Tracheal epithelial cell (primary cell): ENCODE measurements around the gene MAPK14. TPM values are rescaled to one million over a fixed set of nuclear protein-coding genes. Genes with fewer than 3 reads are reported as not detected.

ENCODE experiments used
- total RNA-seq: library from RNA; depleted of rRNA; stranded (reverse); fragments of >200 nt; gene quantifications from 2 replicates; pipeline ENCODE4 v1.2.1, GENCODE V29; 2014

Gene MAPK14
- total RNA-seq: 42.2 and 54.6 TPM in 2 replicates

GRCh38 chr6:36027501-36028087 lies at the start of gene MAPK14:
Gene MAPK14, plus strand, starts transcription at chr6:36027808. Its CDS starts 350 bp downstream, at chr6:36028158.

GRCh38 chr6:36023996-36024795 lies 3.4 kb upstream of the MAPK14 start, which contains the start of gene SLC26A8:
Gene SLC26A8, minus strand, starts transcription at chr6:36024641. Its CDS starts 4,934 bp downstream, at chr6:36019707.

DNA sequence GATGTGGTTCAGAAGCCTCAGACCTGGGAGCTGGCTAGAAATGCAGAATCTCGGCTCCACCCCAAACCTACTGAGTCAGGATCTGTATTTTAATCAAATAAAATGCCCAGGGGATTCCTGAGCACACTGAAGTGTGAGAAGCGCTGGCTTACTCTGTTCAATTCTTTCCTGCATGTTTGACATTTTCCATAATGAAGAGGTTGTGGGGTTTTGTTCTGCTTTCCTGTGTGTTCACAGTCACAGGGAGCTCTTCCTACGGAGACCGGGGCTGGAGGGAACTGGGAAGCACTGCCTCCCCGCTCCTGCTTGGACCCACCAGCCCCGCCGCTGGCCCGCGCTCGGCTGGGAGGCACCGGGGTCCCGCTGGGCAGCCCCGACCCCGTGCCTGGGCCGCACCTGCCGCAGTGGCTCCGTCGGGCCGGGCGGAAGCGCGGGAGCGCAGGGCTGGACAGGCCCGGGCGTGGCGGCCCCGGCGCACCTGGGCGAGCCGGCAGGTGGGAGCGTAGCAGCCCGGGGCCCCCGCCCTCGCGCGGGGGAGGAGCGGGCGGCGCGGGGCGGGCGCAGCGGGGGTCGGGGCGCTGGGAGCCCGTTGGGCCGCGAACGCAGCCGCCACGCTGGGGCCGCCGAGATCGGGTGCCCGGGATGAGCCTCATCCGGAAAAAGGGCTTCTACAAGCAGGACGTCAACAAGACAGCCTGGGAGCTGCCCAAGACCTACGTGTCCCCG lies 102.5 kb downstream of the MAPK14 start, which contains the start of gene MAPK13:
Gene MAPK13, plus strand, starts transcription at position 573 of the 726 bp plus-strand sequence. Its CDS starts 70 bp downstream, at position 643.

Other genes starting within 250 kb of the MAPK14 start
- not detected in 2 replicates for gene CLPSL1, start 246.8 kb upstream of the MAPK14 start, total RNA-seq
- gene CLPS, start 230.5 kb upstream of the MAPK14 start, total RNA-seq: not detected in 2 replicates
- not detected in 2 replicates for gene LHFPL5, start 222.5 kb upstream of the MAPK14 start, total RNA-seq
- 70.1 and 102 TPM in 2 replicates for gene SRPK1, start 106.7 kb upstream of the MAPK14 start, total RNA-seq
- not detected in 2 replicates for gene SLC26A8, start 3.2 kb upstream of the MAPK14 start, total RNA-seq
- gene MAPK13, start 102.7 kb downstream of the MAPK14 start, total RNA-seq: 40.3 and 44.3 TPM in 2 replicates
- gene BRPF3, start 168.9 kb downstream of the MAPK14 start, total RNA-seq: 3.8 and 4.1 TPM in 2 replicates
- gene PNPLA1, start 242.3 kb downstream of the MAPK14 start, total RNA-seq: not detected in 2 replicates